Progenitor cell of endocrine pancreas (in vitro differentiated cells): ENCODE results near the gene CFAP90. TPM values are rescaled to one million over a fixed set of nuclear protein-coding genes. Genes with fewer than 3 reads are reported as not detected.

Source experiments
- DNase-seq: peaks from one replicate; pipeline ENCODE4 v3.0.0; 2021; ENCODE audit warnings: low spot score; ENCODE audit not compliant: unreplicated experiment
- H3K27ac Mint-ChIP-seq: 2 replicates; pipeline ENCODE4 v1.8.0; 2021; ENCODE audit warnings: mild to moderate bottlenecking, moderate library complexity, mixed read lengths
- H3K27me3 Mint-ChIP-seq: 2 replicates; pipeline ENCODE4 v1.8.0; 2021; ENCODE audit warnings: mixed read lengths
- H3K36me3 Mint-ChIP-seq: 2 replicates; pipeline ENCODE4 v1.8.0; 2022; ENCODE audit warnings: mixed read lengths; ENCODE audit not compliant: insufficient read depth
- H3K4me1 Mint-ChIP-seq: 2 replicates; pipeline ENCODE4 v1.8.0; 2021; ENCODE audit warnings: low read depth, mixed read lengths
- H3K4me3 Mint-ChIP-seq: 2 replicates; pipeline ENCODE4 v1.8.0; 2021; ENCODE audit warnings: low read depth, mild to moderate bottlenecking, moderate library complexity, mixed read lengths
- H3K9me3 Mint-ChIP-seq: 2 replicates; pipeline ENCODE4 v1.8.0; 2021; ENCODE audit warnings: low read depth, mixed read lengths
- total RNA-seq: library from RNA; stranded (reverse); gene quantifications from 2 replicates; pipeline ENCODE4 v1.2.1, GENCODE V29; 2021
- TF ChIP-seq, protein P1 (sequence below): fragments of 200-600 bp; sonication (generic); IDR thresholded peaks from one replicate; pipeline ENCODE4 v1.5.0; 2021; ENCODE audit warnings: antibody characterized with exemption, mild to moderate bottlenecking; ENCODE audit not compliant: unreplicated experiment

Gene CFAP90
- total RNA-seq, 1 donor from 2014 or later, result 2.1 TPM

DNA sequence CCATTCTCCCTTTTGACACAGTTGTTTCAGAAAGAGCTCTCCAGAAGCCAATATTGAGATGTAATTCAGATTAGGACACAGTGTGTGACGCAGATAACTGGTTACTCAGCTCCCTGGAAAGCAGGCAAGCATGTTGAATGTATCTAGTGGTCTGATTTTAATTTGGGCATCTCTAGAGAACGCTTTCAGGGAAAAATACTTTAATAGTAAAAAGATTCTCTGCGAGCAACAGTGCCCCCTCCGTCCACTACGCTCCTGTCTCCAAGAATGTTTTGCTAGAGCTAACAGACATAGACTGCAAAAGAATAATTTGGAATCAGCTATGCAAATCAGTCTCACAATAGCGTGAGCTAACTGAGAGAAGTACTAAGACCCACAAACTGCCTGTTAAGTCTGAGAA lies 23.3 kb downstream of the CFAP90 start:
- Mint-ChIP-seq H3K27me3 (no peaks in the 10 kb centered on the region), H3K27ac (no peak overlapping the region), H3K36me3 (no peaks in the 10 kb centered on the region), H3K4me3 (no peak overlapping the region), H3K9me3 (no peaks in the 10 kb centered on the region), H3K4me1 (no peaks in the 10 kb centered on the region)
- TF ChIP-seq, protein P1, sequence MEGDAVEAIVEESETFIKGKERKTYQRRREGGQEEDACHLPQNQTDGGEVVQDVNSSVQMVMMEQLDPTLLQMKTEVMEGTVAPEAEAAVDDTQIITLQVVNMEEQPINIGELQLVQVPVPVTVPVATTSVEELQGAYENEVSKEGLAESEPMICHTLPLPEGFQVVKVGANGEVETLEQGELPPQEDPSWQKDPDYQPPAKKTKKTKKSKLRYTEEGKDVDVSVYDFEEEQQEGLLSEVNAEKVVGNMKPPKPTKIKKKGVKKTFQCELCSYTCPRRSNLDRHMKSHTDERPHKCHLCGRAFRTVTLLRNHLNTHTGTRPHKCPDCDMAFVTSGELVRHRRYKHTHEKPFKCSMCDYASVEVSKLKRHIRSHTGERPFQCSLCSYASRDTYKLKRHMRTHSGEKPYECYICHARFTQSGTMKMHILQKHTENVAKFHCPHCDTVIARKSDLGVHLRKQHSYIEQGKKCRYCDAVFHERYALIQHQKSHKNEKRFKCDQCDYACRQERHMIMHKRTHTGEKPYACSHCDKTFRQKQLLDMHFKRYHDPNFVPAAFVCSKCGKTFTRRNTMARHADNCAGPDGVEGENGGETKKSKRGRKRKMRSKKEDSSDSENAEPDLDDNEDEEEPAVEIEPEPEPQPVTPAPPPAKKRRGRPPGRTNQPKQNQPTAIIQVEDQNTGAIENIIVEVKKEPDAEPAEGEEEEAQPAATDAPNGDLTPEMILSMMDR, result no peak
- no peak for DNase-seq

DNA sequence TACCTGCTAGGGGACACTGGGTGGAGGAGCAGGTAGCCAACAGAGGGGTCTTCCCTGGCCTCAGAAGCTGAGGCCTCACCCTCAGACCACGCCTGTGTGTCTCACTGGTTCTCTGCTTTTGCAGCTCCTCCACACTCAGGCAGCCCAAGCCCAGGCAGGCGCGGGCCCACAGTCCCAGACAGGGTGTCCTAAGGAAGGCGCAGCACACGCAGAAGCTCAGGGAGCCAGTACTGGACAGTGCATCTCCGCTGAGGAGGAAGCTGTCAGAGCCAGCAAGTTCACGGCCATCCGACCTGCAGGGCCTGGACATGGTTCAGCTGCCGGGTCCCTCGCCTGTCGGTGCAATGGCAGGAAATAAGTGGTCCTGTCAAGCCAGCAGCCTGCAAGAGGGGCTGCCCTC lies 25.3 kb downstream of the CFAP90 start:
- TF ChIP-seq, protein P1, result no peak
- no peaks in the 10 kb centered on the region for H3K36me3 Mint-ChIP-seq

DNA sequence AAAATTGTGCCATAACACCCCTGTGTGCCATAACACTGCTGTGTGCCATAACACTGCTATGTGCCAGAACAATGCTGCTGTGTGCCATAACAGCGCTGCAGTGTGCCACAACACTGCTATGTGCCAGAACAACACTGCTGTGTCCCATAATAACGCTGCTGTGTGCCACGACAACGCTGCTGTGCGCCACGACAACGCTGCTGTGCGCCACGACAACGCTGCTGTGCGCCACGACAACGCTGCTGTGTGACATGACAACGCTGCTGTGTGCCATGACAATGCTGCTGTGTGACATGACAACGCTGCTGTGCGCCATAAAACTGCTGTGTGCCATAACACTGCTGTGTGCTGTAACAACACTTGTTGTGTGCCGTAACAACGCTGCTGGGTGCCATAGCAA lies 25.9 kb downstream of the CFAP90 start:
- Mint-ChIP-seq H3K36me3 (no peaks in the 10 kb centered on the region), H3K4me1 (no peaks in the 10 kb centered on the region), H3K27ac (no peak overlapping the region), H3K4me3 (no peak overlapping the region), H3K27me3 (peaks cover 7% of the 10 kb centered on the region), H3K9me3 (no peaks in the 10 kb centered on the region)
- DNase-seq, result no peak
- TF ChIP-seq, protein P1, result no peak

More for the DNA sequence above, 25.3 kb downstream of the CFAP90 start:
- H3K27ac Mint-ChIP-seq, result no peak overlapping the region
- H3K27me3 Mint-ChIP-seq, result peaks cover 7% of the 10 kb centered on the region
- H3K9me3 Mint-ChIP-seq, result no peaks in the 10 kb centered on the region
- no peaks in the 10 kb centered on the region for H3K4me1 Mint-ChIP-seq
- DNase-seq, result no peak
- H3K4me3 Mint-ChIP-seq, result no peak overlapping the region

DNA sequence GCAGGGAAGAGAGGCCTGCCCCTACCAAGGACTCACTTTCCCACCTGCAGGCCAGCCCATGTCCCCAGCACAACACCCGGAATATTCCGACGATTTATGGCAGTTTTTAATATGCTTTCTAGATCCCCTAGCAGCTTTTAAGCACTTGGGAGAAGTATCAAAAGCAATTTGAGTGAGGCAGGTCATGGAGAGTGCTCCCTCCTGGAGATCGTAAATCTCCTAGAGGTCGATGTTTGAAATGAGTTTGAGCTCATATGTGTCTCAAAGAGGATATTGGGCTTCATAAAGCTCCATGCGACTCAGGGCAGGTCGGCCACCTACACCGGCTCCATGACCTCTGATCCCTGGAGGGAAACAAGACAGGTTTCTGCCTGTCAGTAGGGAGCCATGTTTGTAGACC lies 27.3 kb downstream of the CFAP90 start:
- no peak overlapping the region for H3K27ac Mint-ChIP-seq
- H3K36me3 Mint-ChIP-seq, result no peaks in the 10 kb centered on the region
- peaks cover 7% of the 10 kb centered on the region for H3K27me3 Mint-ChIP-seq
- H3K4me1 Mint-ChIP-seq, result no peaks in the 10 kb centered on the region
- no peak overlapping the region for H3K4me3 Mint-ChIP-seq
- H3K9me3 Mint-ChIP-seq, result no peaks in the 10 kb centered on the region
- TF ChIP-seq, protein P1, result no peak
- DNase-seq, result no peak

DNA sequence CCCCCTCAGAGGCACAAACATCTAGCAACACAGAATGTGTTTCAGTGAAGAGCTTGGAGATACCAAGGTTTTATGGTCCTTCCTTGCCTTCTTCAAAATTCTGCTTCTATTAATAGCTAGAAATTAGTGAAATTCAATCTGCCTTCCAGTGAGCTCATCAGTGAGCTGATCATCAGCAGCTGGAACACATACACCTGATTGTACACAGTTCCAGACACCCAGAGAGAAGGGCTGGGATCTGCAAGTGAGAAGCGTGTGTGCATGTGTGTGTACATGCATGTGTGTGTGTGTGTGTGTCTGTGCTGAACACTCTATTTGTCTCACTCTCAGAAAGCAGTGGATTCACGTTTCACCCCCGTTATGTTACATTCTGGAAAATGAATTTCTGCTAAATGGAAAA lies 28.5 kb downstream of the CFAP90 start:
- no peak for DNase-seq
- no peaks in the 10 kb centered on the region for H3K9me3 Mint-ChIP-seq
- H3K4me1 Mint-ChIP-seq, result no peaks in the 10 kb centered on the region
- peaks cover 7% of the 10 kb centered on the region for H3K27me3 Mint-ChIP-seq
- H3K4me3 Mint-ChIP-seq, result no peak overlapping the region
- H3K36me3 Mint-ChIP-seq, result no peaks in the 10 kb centered on the region
- TF ChIP-seq, protein P1, result no peak
- H3K27ac Mint-ChIP-seq, result no peak overlapping the region

DNA sequence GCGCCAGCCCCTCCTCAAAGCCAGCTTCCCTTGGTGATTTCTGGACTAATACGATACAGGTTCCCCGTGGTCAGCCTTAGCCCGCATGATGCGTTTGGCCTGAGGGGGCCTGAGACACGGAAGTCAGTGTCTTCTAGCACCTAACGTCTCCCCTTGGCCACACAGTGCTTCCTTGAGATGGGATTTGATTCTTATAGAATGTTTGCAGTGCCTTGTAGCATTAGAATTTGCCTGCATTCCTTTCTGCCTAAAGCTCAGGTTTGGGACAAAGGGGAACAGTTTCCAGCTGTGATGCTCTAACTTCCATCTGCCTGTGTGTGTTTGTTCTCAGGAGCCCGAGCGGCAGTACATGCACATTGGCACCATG lies 34.4 kb downstream of the CFAP90 start:
- H3K4me1 Mint-ChIP-seq, result peaks cover 2% of the 10 kb centered on the region
- no peak overlapping the region for H3K27ac Mint-ChIP-seq
- H3K36me3 Mint-ChIP-seq, result no peaks in the 10 kb centered on the region
- TF ChIP-seq, protein P1, result no peak
- no peaks in the 10 kb centered on the region for H3K9me3 Mint-ChIP-seq
- peaks cover 39% of the 10 kb centered on the region for H3K27me3 Mint-ChIP-seq
- H3K4me3 Mint-ChIP-seq, result no peak overlapping the region
- DNase-seq, result no peak
